Keratinocyte (primary cell): Measurements from ENCODE around the gene ERC2. TPM values are rescaled to one million over a fixed set of nuclear protein-coding genes. Genes with fewer than 3 reads are reported as not detected.
A peak's percentile ranks its signal among the peaks of the same experiment; 100 is the strongest.

ENCODE experiments used
- DNase-seq: peaks from one replicate; pipeline ENCODE4 v3.0.0-alpha.2; 2011; ENCODE audit warnings: low read depth, missing footprints, low spot score
- FAIRE-seq: peaks from 2 replicates; lab custom pipeline; 2011; peaks lifted over from hg19 to GRCh38; lab: Jason Lieb, UNC
- H2AFZ ChIP-seq: 2 replicates; pipeline ENCODE4 v1.6.0; 2012; ENCODE audit warnings: low read length, control low read depth, inconsistent platforms; ENCODE audit not compliant: control insufficient read depth
- H3K27ac ChIP-seq: 2 replicates; pipeline ENCODE4 v1.5.1; 2011; ENCODE audit warnings: low read length; ENCODE audit not compliant: control insufficient read depth, insufficient read depth
- H3K27me3 ChIP-seq: 3 replicates; pipeline ENCODE4 v1.6.0; 2011; ENCODE audit warnings: low read length; ENCODE audit not compliant: control insufficient read depth, insufficient read depth; ENCODE audit errors: extremely low read depth
- H3K36me3 ChIP-seq, 2 experiments: 2 replicates in 1 of 2; 3 replicates in 1 of 2; pipeline ENCODE4 v1.5.1; 2011; ENCODE audit warnings: low read length in 2 of 2, mild to moderate bottlenecking in 1 of 2; ENCODE audit not compliant: control insufficient read depth in 2 of 2, insufficient read depth in 2 of 2; ENCODE audit errors: extremely low read depth in 1 of 2
- H3K4me1 ChIP-seq: 3 replicates; pipeline ENCODE4 v1.5.1; 2011; ENCODE audit warnings: low read length; ENCODE audit not compliant: control insufficient read depth, insufficient read depth; ENCODE audit errors: extremely low read depth
- H3K4me2 ChIP-seq: 3 replicates; pipeline ENCODE4 v1.6.0; 2011; ENCODE audit warnings: low read depth, low read length; ENCODE audit not compliant: control insufficient read depth, insufficient read depth; ENCODE audit errors: extremely low read depth
- H3K4me3 ChIP-seq, 3 experiments: fragments of 200-600 bp in 1 of 3; sonication (generic) in 1 of 3; 2 replicates in 2 of 3; 3 replicates in 1 of 3; pipeline ENCODE4 v1.5.1; 2011 to 2016; ENCODE audit warnings: low read length in 3 of 3, mild to moderate bottlenecking in 3 of 3, control low read depth in 2 of 3, inconsistent platforms in 1 of 3, low read depth in 1 of 3, mixed read lengths in 1 of 3, mixed run types in 1 of 3, moderate library complexity in 1 of 3; ENCODE audit not compliant: control insufficient read depth in 2 of 3, insufficient read depth in 2 of 3; ENCODE audit errors: extremely low read depth in 1 of 3
- H3K79me2 ChIP-seq: 2 replicates; pipeline ENCODE4 v1.6.0; 2012; ENCODE audit warnings: low read length; ENCODE audit not compliant: control insufficient read depth, insufficient read depth
- H3K9ac ChIP-seq: 3 replicates; pipeline ENCODE4 v1.6.0; 2011; ENCODE audit warnings: low read length; ENCODE audit not compliant: control insufficient read depth, insufficient read depth; ENCODE audit errors: extremely low read depth
- H3K9me1 ChIP-seq: 3 replicates; pipeline ENCODE4 v1.6.0; 2011; ENCODE audit warnings: low read length; ENCODE audit not compliant: control insufficient read depth, insufficient read depth; ENCODE audit errors: extremely low read depth
- H3K9me3 ChIP-seq: 2 replicates; pipeline ENCODE4 v1.5.1; 2012; ENCODE audit warnings: low read depth, low read length; ENCODE audit not compliant: control insufficient read depth
- H4K20me1 ChIP-seq: 3 replicates; pipeline ENCODE4 v1.6.0; 2011; ENCODE audit warnings: low read length; ENCODE audit not compliant: control insufficient read depth, insufficient read depth; ENCODE audit errors: extremely low read depth
- CTCF ChIP-seq, 3 experiments: IDR thresholded peaks in 1 of 3; conservative IDR thresholded peaks in 1 of 3; optimal IDR thresholded peaks in 1 of 3; 2 replicates in 2 of 3; 3 replicates in 1 of 3; pipeline versions ENCODE3 to v1.5.1; 2011; ENCODE audit warnings: low read length in 3 of 3, mild to moderate bottlenecking in 3 of 3, moderate library complexity in 2 of 3, control low read depth in 1 of 3, inconsistent platforms in 1 of 3; ENCODE audit not compliant: insufficient read depth in 2 of 3; ENCODE audit errors: extremely low read depth in 1 of 3
- EZH2 ChIP-seq: IDR thresholded peaks from one replicate; pipeline ENCODE4 v1.6.1; 2012; ENCODE audit warnings: inconsistent platforms, mild to moderate bottlenecking, low read length, moderate library complexity
- dilution Hi-C: fragments of 300-500 bp; cut with MboI; formaldehyde crosslinking; loops from one replicate; pipeline ENCODE4 v1.7.0; 2020; ENCODE audit warnings: low sequenced_read_pairs; ENCODE audit not compliant: extremely low pct_ligation_motif_present
- polyA plus RNA-seq, 5 experiments: library from polyadenylated mRNA; depleted of rRNA in 3 of 5; stranded (reverse) in 3 of 5; stranded (forward) in 1 of 5; unstranded in 1 of 5; fragments of >200 nt; gene quantifications; 1 replicate in 1 of 5; 2 replicates in 3 of 5; 3 replicates in 1 of 5; pipeline versions ENCODE4 v1.2.1 to v1.2.3, GENCODE V29; 2011 to 2012; ENCODE audit warnings: missing spikeins in 2 of 5, low read depth in 1 of 5, low replicate concordance in 1 of 5

ERC2 gene
- polyA plus RNA-seq, 1 donor (not counting 4 experiments of a cell fraction or from before 2014, with no cell fraction given): 0.08 TPM

GRCh38 chr3:56192001-56192400 lies 276.3 kb downstream of the ERC2 start:
- dilution Hi-C loops: no loop called here
- FAIRE-seq: no peak

GRCh38 chr3:56190771-56191305 lies 277.4 kb downstream of the ERC2 start:
- FAIRE-seq: no peak
- Histone ChIP-seq H3K27me3 (no peaks in the 10 kb centered on the region), H3K9me3 (no peaks in the 10 kb centered on the region), H2AFZ (no peak overlapping the region), H3K36me3 (no peaks in the 10 kb centered on the region), H3K9ac (no peak overlapping the region), H3K4me2 (no peak overlapping the region), H3K9me1 (no peaks in the 10 kb centered on the region), H3K4me3 (no peak overlapping the region), H3K79me2 (no peaks in the 10 kb centered on the region), H4K20me1 (no peaks in the 10 kb centered on the region), H3K4me1 (no peaks in the 10 kb centered on the region), H3K27ac (no peak overlapping the region)
- dilution Hi-C loops: no loop called here
- DNase-seq: no peak
- no peak for TF ChIP-seq CTCF (optimal IDR thresholded peaks at IDR 0.05 in 1 of 3, IDR thresholded peaks at IDR 0.05 in 1 of 3, conservative IDR thresholded peaks at IDR 0.05 in 1 of 3; ENCODE audit: extremely low read depth in 1 of 3, insufficient read depth in 2 of 3, low read length in 3 of 3)
- TF ChIP-seq EZH2: no peak

More at GRCh38 chr3:56192001-56192400, 276.3 kb downstream of the ERC2 start:
- no peak overlapping the region for H3K4me3 ChIP-seq
- no peak overlapping the region for H3K27ac ChIP-seq
- H3K9me1 ChIP-seq: no peaks in the 10 kb centered on the region
- H3K9me3 ChIP-seq: no peaks in the 10 kb centered on the region
- DNase-seq: peak; percentile 15
- H3K27me3 ChIP-seq: no peaks in the 10 kb centered on the region
- H3K36me3 ChIP-seq: no peaks in the 10 kb centered on the region
- TF ChIP-seq CTCF (optimal IDR thresholded peaks at IDR 0.05 in 1 of 3, IDR thresholded peaks at IDR 0.05 in 1 of 3, conservative IDR thresholded peaks at IDR 0.05 in 1 of 3; ENCODE audit: extremely low read depth in 1 of 3, insufficient read depth in 2 of 3, low read length in 3 of 3) (no peak), EZH2 (no peak)
- H3K9ac ChIP-seq: no peak overlapping the region
- no peak overlapping the region for H3K4me2 ChIP-seq
- no peaks in the 10 kb centered on the region for H4K20me1 ChIP-seq
- no peak overlapping the region for H2AFZ ChIP-seq
- no peaks in the 10 kb centered on the region for H3K79me2 ChIP-seq
- H3K4me1 ChIP-seq: no peaks in the 10 kb centered on the region
